ENCODE results near the gene DOK6.

Gene DOK6

DNA sequence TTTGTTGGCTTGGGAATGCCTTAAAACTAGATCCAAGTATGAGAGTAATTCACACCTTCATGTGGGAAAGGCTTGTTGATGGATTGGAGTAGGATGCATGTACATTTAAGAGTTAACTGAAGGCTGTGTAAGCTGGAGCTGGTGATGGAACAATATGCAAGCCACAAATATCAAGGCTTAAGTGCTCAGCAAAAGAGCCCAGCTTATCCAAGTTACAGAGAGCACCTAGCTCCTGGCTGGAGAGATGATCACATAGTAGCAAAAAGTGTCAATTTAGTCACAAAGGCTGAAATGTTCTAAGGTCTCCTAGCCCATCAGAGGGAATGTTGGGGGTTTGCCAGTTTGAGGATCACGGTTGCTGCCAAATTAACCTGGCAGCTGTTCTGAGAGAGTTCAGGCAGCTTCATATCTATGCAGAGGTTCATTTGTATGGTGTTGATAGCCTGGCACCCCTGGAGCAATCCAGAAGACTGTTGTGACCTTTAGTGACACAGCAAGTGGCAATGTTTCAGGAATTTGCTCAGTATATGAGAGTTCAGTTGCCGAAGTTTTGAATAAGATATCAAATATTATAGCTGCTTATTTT is 228.2 kb downstream of the DOK6 start:
- DNase-seq (ENCODE audit: low read depth) = no peak
- H3K4me3 ChIP-seq (ENCODE audit: control insufficient read depth, low read depth, low read length) = no peak overlapping the region
- TF ChIP-seq, protein P1, sequence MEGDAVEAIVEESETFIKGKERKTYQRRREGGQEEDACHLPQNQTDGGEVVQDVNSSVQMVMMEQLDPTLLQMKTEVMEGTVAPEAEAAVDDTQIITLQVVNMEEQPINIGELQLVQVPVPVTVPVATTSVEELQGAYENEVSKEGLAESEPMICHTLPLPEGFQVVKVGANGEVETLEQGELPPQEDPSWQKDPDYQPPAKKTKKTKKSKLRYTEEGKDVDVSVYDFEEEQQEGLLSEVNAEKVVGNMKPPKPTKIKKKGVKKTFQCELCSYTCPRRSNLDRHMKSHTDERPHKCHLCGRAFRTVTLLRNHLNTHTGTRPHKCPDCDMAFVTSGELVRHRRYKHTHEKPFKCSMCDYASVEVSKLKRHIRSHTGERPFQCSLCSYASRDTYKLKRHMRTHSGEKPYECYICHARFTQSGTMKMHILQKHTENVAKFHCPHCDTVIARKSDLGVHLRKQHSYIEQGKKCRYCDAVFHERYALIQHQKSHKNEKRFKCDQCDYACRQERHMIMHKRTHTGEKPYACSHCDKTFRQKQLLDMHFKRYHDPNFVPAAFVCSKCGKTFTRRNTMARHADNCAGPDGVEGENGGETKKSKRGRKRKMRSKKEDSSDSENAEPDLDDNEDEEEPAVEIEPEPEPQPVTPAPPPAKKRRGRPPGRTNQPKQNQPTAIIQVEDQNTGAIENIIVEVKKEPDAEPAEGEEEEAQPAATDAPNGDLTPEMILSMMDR (IDR thresholded peaks at IDR 0.05; ENCODE audit: control insufficient read depth, insufficient read depth, low read depth, low read length, missing control alignments) = no peak

DNA sequence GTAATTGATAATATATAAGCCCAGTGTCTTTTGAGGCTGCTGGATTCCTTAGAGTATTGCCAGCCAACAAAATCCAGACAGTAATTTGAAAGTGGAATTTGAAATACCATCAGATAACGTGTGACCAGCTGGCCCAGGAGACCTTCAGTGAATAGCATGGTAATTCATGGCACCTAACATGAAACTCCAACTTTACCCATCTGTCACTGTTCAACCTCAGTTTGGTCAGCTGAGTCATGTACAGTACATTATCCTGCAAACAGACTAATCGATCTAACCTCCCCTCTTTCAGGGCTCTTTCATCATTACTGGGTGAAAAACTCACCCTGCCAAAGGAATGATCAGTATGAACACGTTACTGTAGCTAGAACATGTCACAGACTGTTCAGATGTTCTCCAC is 230.6 kb downstream of the DOK6 start:
- H3K4me3 ChIP-seq (ENCODE audit: control insufficient read depth, low read depth, low read length) = no peak overlapping the region
- TF ChIP-seq, protein P1 (IDR thresholded peaks at IDR 0.05; ENCODE audit: control insufficient read depth, insufficient read depth, low read depth, low read length, missing control alignments) = no peak
- no peak for DNase-seq (ENCODE audit: low read depth)

DNA sequence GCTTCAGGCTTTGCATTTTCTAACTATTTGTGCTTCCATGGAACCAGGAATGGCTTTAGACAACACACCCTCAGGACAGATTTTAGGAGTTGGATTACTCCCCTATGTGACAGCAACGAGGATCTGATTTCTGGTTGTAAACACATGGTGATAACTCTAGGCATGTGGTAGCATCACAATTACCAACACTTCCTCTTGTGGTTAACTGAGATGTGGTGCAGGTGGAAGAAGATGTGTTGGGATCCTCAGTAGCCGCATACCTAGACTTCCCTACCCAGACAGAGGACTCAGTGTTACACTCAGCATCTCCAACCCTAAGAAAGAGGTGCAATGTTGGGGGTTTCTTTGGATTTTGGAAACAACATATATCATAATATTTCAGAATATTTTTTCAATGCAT is 234.8 kb downstream of the DOK6 start:
- TF ChIP-seq, protein P1 (IDR thresholded peaks at IDR 0.05; ENCODE audit: control insufficient read depth, insufficient read depth, low read depth, low read length, missing control alignments) = no peak
- no peak overlapping the region for H3K4me3 ChIP-seq (ENCODE audit: control insufficient read depth, low read depth, low read length)
- no peak for DNase-seq (ENCODE audit: low read depth)

DNA sequence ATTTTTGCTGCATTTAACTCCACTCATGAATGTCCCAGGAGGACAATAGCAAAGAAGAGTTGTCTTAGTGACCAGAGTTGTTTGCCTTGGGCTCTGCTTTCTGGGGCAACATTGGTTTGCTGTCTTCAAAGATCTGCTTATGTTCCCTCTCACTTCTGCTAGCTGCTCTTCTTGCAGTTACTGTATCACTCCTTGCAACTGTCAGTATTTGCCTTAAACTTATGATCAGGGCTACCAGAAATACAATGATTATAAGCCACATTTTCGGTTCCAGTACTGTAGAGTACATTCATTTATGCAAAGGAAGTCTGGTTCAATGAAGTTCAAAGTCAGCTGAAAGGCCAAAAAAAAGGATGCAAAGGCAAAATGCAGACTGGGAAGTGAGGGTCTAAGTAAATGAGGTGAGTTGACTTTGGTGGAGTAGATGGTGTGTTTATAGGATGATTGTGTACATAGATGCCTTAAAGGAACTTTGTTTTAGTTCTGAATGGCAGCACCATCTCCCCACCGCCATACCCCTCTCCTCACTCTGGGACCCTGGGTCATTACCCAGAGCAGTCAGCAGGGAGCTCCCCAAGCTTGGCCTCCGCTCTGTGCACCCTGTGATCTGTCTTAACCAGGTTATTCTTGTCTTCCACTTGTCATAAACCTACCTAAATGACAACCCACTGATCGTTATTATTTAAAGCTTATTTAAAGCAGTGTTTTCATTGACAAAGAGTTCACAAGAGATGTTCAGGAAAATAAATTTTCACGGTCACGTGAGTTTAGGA is 236.0 kb downstream of the DOK6 start:
- TF ChIP-seq, protein P1 (IDR thresholded peaks at IDR 0.05; ENCODE audit: control insufficient read depth, insufficient read depth, low read depth, low read length, missing control alignments) = peak; percentile 31
- DNase-seq (ENCODE audit: low read depth) = no peak
- no peak overlapping the region for H3K4me3 ChIP-seq (ENCODE audit: control insufficient read depth, low read depth, low read length)

DNA sequence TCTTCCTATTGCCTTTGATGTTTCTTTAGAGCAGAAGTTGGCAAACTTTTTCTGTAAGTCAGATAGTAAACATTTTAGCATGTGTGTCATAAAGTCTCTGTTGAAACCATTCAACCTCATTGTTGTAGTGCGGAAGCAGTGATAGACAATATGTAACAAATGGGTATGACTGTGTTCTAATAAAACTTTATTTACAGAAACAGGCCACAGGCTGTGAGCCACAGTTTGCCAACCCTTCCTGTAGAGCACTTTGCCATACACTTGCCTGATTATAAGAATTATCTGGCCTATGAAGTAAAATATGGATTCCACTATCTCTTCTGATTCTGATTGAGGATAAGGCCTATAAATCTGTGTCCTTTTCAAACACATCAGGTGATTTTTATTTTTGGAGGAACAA is 237.4 kb downstream of the DOK6 start:
- no peak overlapping the region for H3K4me3 ChIP-seq (ENCODE audit: control insufficient read depth, low read depth, low read length)
- TF ChIP-seq, protein P1 (IDR thresholded peaks at IDR 0.05; ENCODE audit: control insufficient read depth, insufficient read depth, low read depth, low read length, missing control alignments) = no peak
- DNase-seq (ENCODE audit: low read depth) = no peak

DNA sequence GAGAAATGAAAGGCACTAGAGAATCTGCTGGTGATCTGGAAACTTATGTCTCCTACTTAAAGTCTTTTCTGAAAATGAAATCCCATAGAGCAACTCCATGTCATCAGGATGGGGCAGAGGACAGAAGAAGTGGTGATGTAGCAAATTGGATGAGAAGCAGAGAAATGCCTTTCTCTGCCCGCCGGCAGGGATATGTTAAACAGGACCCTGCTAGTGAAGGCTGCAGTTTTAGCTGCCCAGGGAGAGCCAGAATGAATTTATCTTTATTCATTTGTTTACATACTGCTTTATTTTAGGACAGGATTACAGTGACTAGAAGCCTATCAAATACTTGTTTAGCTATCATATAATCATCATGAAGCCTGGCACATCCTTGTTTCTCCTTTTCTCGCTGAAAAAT is 247.0 kb downstream of the DOK6 start:
- H3K4me3 ChIP-seq (ENCODE audit: control insufficient read depth, low read depth, low read length) = no peak overlapping the region
- DNase-seq (ENCODE audit: low read depth) = no peak
- TF ChIP-seq, protein P1 (IDR thresholded peaks at IDR 0.05; ENCODE audit: control insufficient read depth, insufficient read depth, low read depth, low read length, missing control alignments) = no peak

Measured in AG09309 (cell line).